HG02571 (cell line): ENCODE results near the gene LRP11.
A peak's percentile ranks its signal among the peaks of the same experiment; 100 is the strongest.
"Not testable (repeated sequence)": the region's sequence is repeated elsewhere in the genome, so short reads cannot be mapped to it uniquely, and the experiment has no call there.

Experiments used
- ATAC-seq: cut with Tn5 transposase; IDR thresholded peaks from one replicate; pipeline ENCODE4 v1.9.1; 2021; ENCODE audit warnings: mild to moderate bottlenecking, moderate library complexity; ENCODE audit not compliant: unreplicated experiment

LRP11 gene

GRCh38 chr6:149863698-149864577 is at the start of gene LRP11:
TSS of gene LRP11 (minus strand) at chr6:149864359. CDS start at chr6:149864020, 339 bp downstream.
- peak; percentile 72 for ATAC-seq

GRCh38 chr6:149913540-149914240 is 49.5 kb upstream of the LRP11 start:
- no peak for ATAC-seq

- ATAC-seq, result no peak
These were observed 48.9 kb upstream of the LRP11 start for GRCh38 chr6:149913085-149913484.

- not testable (repeated sequence) for ATAC-seq
These were observed 48.5 kb upstream of the LRP11 start for GRCh38 chr6:149912680-149913079.

- ATAC-seq, result no peak
These were observed 46.6 kb upstream of the LRP11 start for GRCh38 chr6:149910721-149911151.

- ATAC-seq, result no peak
These were observed 45.7 kb upstream of the LRP11 start for GRCh38 chr6:149909701-149910470.

- ATAC-seq, result not testable (repeated sequence)
These were observed 44.3 kb upstream of the LRP11 start for GRCh38 chr6:149908480-149908879.

GRCh38 chr6:149907317-149907716 is 43.2 kb upstream of the LRP11 start:
- ATAC-seq, result no peak

- no peak for ATAC-seq
These were observed 42.2 kb upstream of the LRP11 start for GRCh38 chr6:149906405-149906804.

- no peak for ATAC-seq
These were observed 41.8 kb upstream of the LRP11 start for GRCh38 chr6:149905911-149906371.

- ATAC-seq, result no peak
These were observed 41.3 kb upstream of the LRP11 start for GRCh38 chr6:149905371-149905910.

- ATAC-seq, result no peak
These were observed 40.7 kb upstream of the LRP11 start for GRCh38 chr6:149904661-149905370.

- no peak for ATAC-seq
These were observed 39.9 kb upstream of the LRP11 start for GRCh38 chr6:149903938-149904611.

GRCh38 chr6:149901444-149902140 is 37.4 kb upstream of the LRP11 start:
- ATAC-seq, result no peak

- ATAC-seq, result no peak
These were observed 36.7 kb upstream of the LRP11 start for GRCh38 chr6:149900620-149901443.

- ATAC-seq, result no peak
These were observed 35.9 kb upstream of the LRP11 start for GRCh38 chr6:149899926-149900619.

- ATAC-seq, result no peak
These were observed 35.3 kb upstream of the LRP11 start for GRCh38 chr6:149899486-149899885.

GRCh38 chr6:149898966-149899365 is 34.8 kb upstream of the LRP11 start:
- ATAC-seq, result no peak
